Measurements from ENCODE around the gene ZNF628. TPM values are rescaled to one million over a fixed set of nuclear protein-coding genes. Genes with fewer than 3 reads are reported as not detected.
A peak's percentile ranks its signal among the peaks of the same experiment; 100 is the strongest.

Gene ZNF628
- total and polyA plus RNA-seq, 2 of the 8 experiments (the other 6 are each of a cell fraction or from before 2014, with no cell fraction given): 1.7 to 10.8 TPM

DNA sequence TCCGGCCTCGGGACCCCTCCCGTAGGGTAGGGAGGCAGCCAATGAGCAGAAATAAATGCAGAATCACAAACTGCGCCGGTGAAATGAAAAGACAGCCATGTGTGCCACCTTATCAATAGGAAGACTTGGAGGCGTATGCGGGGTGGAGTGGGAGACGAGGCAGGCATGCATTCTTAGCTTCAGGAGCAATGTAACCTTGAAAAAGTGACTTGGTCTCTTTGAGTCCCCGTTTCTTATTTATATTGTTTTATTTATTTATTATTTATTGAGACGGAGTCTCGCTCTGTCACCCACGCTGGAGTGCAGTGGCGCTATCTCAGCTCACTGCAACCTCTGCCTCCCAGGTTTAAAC is 27.8 kb downstream of the ZNF628 start:
- H2BK20ac ChIP-seq (ENCODE audit: low read length): no peak overlapping the region
- H2BK15ac ChIP-seq (ENCODE audit: low read length): no peak overlapping the region
- H3K4me2 ChIP-seq (ENCODE audit: insufficient read depth in 1 of 2, low read depth in 2 of 2, low read length in 2 of 2): 0 out of 4 replicates have a peak overlapping the region, but pooled peaks of 1 of the 2 experiments have one; percentile 55
- no peak overlapping the region for H3K18ac ChIP-seq (ENCODE audit: extremely low read depth, low read length)
- H4K20me1 ChIP-seq (replicated peaks in 1 of 2; ENCODE audit: control insufficient read depth in 1 of 2, insufficient read depth in 2 of 2, low read length in 2 of 2): no peaks in the 10 kb centered on the region
- no peak overlapping the region for H3K14ac ChIP-seq (ENCODE audit: insufficient read length)
- H3K9me3 ChIP-seq (ENCODE audit: insufficient read depth in 2 of 2, low read depth in 1 of 2, low read length in 1 of 2): peaks cover 8 to 9% of the 10 kb centered on the region in 2 experiments; a peak in 3 of 4 replicates
- H2BK120ac ChIP-seq (replicated peaks; ENCODE audit: low read depth, low read length): no peak overlapping the region
- no peak overlapping the region for H3K23ac ChIP-seq (ENCODE audit: insufficient read length)
- TF ChIP-seq SUZ12 (IDR thresholded peaks at IDR 0.05; ENCODE audit: low read length) (no peak), BCL11A (IDR thresholded peaks at IDR 0.05; ENCODE audit: low read depth in 2 of 2, low read length in 2 of 2) (no peak), CTBP2 (IDR thresholded peaks at IDR 0.05; ENCODE audit: borderline replicate concordance, insufficient read depth, insufficient read length, low read length) (no peak), JUND (IDR thresholded peaks at IDR 0.05; ENCODE audit: low read length) (no peak)
- H3K9ac ChIP-seq (replicated peaks in 1 of 4; ENCODE audit: extremely low read depth in 1 of 4, low read depth in 3 of 4, low read length in 3 of 4): no peak overlapping the region
- no peaks in the 10 kb centered on the region for H3K4me1 ChIP-seq (replicated peaks in 1 of 4; ENCODE audit: control insufficient read depth in 3 of 4, insufficient read depth in 4 of 4, low read length in 3 of 4)
- no peak overlapping the region for H4K91ac ChIP-seq (replicated peaks; ENCODE audit: insufficient read length, low read length)
- ChIA-PET POLR2A (ENCODE audit: partially characterized antibody) (interaction anchor here (0.6 to 2.6 kb wide), 6 partner anchors 19 to 97 kb away, joined by 3 to 15 read pairs (median 4); partner anchors contain the start of genes FIZ1, NAT14 and UBE2S), CTCF (ENCODE audit: partially characterized antibody) (interaction anchor here (0.7 to 2.7 kb wide), 42 partner anchors 9 to 330 kb away, joined by 3 to 31 read pairs (median 5); partner anchors contain the start of genes ISOC2, NAT14, SBK3 and ZNF628)
- H2AFZ ChIP-seq (ENCODE audit: low read length): no peak overlapping the region
- no peaks in the 10 kb centered on the region for H3K79me2 ChIP-seq (ENCODE audit: control insufficient read depth in 1 of 2, insufficient read depth in 2 of 2, low read length in 2 of 2)
- no peak overlapping the region for H2BK12ac ChIP-seq (ENCODE audit: low read depth, low read length)
- FAIRE-seq (no peak), DNase-seq (ENCODE audit: low read depth in 1 of 2, low spot score in 2 of 2) (no peak)
- H3K27ac ChIP-seq (ENCODE audit: low read depth, low read length): no peak overlapping the region
- 48% methylated on average over 13 of the region's 13 CpGs; no CpG with 5 or more reads in 1 of the 2 experiments for WGBS, 2 experiments (ENCODE audit: extremely low coverage in 1 of 2, insufficient coverage in 1 of 2, insufficient read length in 1 of 2, insufficient replicate concordance in 2 of 2, low coverage in 1 of 2, low lambda C conversion rate in 2 of 2, missing lambda C conversion rate in 1 of 2)
- H3K79me1 ChIP-seq (ENCODE audit: low read depth, low read length): no peaks in the 10 kb centered on the region
- H2BK5ac ChIP-seq (ENCODE audit: low read depth, low read length): no peak overlapping the region
- H3K23me2 ChIP-seq (ENCODE audit: low read depth, low read length): no peaks in the 10 kb centered on the region
- no peak overlapping the region for H3K4ac ChIP-seq (replicated peaks; ENCODE audit: insufficient read length, low read depth, low read length)
- H3K56ac ChIP-seq (replicated peaks; ENCODE audit: insufficient read length, low read depth, low read length): no peak overlapping the region
- peaks cover 0 to 3% (median 0%) of the 10 kb centered on the region in 4 experiments; a peak in 1 of 8 replicates for H3K36me3 ChIP-seq (ENCODE audit: control insufficient read depth in 2 of 4, insufficient read depth in 4 of 4, low read length in 3 of 4)
- no peak overlapping the region for H2AK5ac ChIP-seq (ENCODE audit: low read depth, low read length)
- no peak overlapping the region for H4K5ac ChIP-seq (ENCODE audit: insufficient read length, low read depth, low read length)
- H3K27me3 ChIP-seq (replicated peaks in 1 of 4; ENCODE audit: control insufficient read depth in 3 of 4, extremely low read depth in 1 of 4, insufficient read depth in 3 of 4, low read length in 3 of 4): peaks cover 11 to 23% (median 17%) of the 10 kb centered on the region in 4 experiments
- H3K4me3 ChIP-seq (ENCODE audit: extremely low read depth in 1 of 4, insufficient read depth in 2 of 4, low read depth in 3 of 4, low read length in 4 of 4): peak overlapping the region in 1 of 4 experiments; percentile 43; a peak in 1 of 8 replicates
- H4K8ac ChIP-seq (ENCODE audit: extremely low read depth, insufficient read depth, low read length): no peak overlapping the region
